H9 (cell line): ENCODE results near the gene GADD45GIP1. TPM values are rescaled to one million over a fixed set of nuclear protein-coding genes. Genes with fewer than 3 reads are reported as not detected.
"Not testable (repeated sequence)": the region's sequence is repeated elsewhere in the genome, so short reads cannot be mapped to it uniquely, and the experiment has no call there.

Source experiments
- DNase-seq: peaks from one replicate; pipeline ENCODE4 v3.0.0-alpha.2; 2017
- H2AFZ ChIP-seq: one replicate; pipeline ENCODE4 v1.6.1; 2013; ENCODE audit warnings: mild to moderate bottlenecking, low read length, control low read depth, moderate library complexity
- H2AK5ac ChIP-seq: 2 replicates; pipeline ENCODE4 v1.6.1; 2013; ENCODE audit warnings: low read length, control low read depth, mixed read lengths; ENCODE audit not compliant: insufficient read length
- H2BK120ac ChIP-seq: one replicate; pipeline ENCODE4 v1.6.1; 2013; ENCODE audit warnings: low read depth, mild to moderate bottlenecking, low read length, control low read depth, inconsistent platforms; ENCODE audit not compliant: poor library complexity, severe bottlenecking
- H2BK12ac ChIP-seq: 2 replicates; pipeline ENCODE4 v1.6.1; 2013; ENCODE audit warnings: low read length, control low read depth, mixed read lengths, low read depth; ENCODE audit not compliant: insufficient read length
- H2BK15ac ChIP-seq: 2 replicates; pipeline ENCODE4 v1.6.1; 2013; ENCODE audit warnings: low read depth, low read length, control low read depth
- H2BK20ac ChIP-seq: one replicate; pipeline ENCODE4 v1.6.1; 2013; ENCODE audit warnings: low read depth, mild to moderate bottlenecking, low read length, control low read depth, inconsistent platforms; ENCODE audit not compliant: poor library complexity, severe bottlenecking
- H2BK5ac ChIP-seq: 2 replicates; pipeline ENCODE4 v1.6.1; 2013; ENCODE audit warnings: low read length, control low read depth, mixed read lengths; ENCODE audit not compliant: insufficient read length
- H3K14ac ChIP-seq: 2 replicates; pipeline ENCODE4 v1.6.1; 2013; ENCODE audit warnings: low read length, control low read depth; ENCODE audit not compliant: insufficient read depth
- H3K18ac ChIP-seq: 2 replicates; pipeline ENCODE4 v1.6.1; 2013; ENCODE audit warnings: low read depth, mild to moderate bottlenecking, mixed read lengths, low read length, control low read depth; ENCODE audit not compliant: insufficient read length
- H3K23ac ChIP-seq: 2 replicates; pipeline ENCODE4 v1.6.1; 2013; ENCODE audit warnings: low read length, control low read depth, mixed read lengths, low read depth; ENCODE audit not compliant: insufficient read length
- H3K23me2 ChIP-seq: 2 replicates; pipeline ENCODE4 v1.6.1; 2013; ENCODE audit warnings: low read depth, mild to moderate bottlenecking, mixed read lengths, low read length, control low read depth; ENCODE audit not compliant: insufficient read length, poor library complexity, severe bottlenecking
- H3K27ac ChIP-seq: 2 replicates; pipeline ENCODE4 v1.5.1; 2013; ENCODE audit warnings: low read length, control low read depth, mixed read lengths, low read depth; ENCODE audit not compliant: insufficient read length
- H3K27me3 ChIP-seq: 2 replicates; pipeline ENCODE4 v1.6.1; 2013; ENCODE audit warnings: low read length, control low read depth, inconsistent platforms; ENCODE audit not compliant: insufficient read depth
- H3K4ac ChIP-seq: 2 replicates; pipeline ENCODE4 v1.6.1; 2013; ENCODE audit warnings: low read depth, mild to moderate bottlenecking, control low read depth, inconsistent platforms, low read length, moderate library complexity
- H3K4me1 ChIP-seq: 2 replicates; pipeline ENCODE4 v1.6.1; 2013; ENCODE audit warnings: low read length, control low read depth, inconsistent platforms; ENCODE audit not compliant: insufficient read depth
- H3K4me2 ChIP-seq: 2 replicates; pipeline ENCODE4 v1.6.1; 2013; ENCODE audit warnings: low read length, control low read depth, mixed read lengths; ENCODE audit not compliant: insufficient read length, insufficient read depth
- H3K56ac ChIP-seq: 2 replicates; pipeline ENCODE4 v1.6.1; 2013; ENCODE audit warnings: low read depth, mild to moderate bottlenecking, mixed read lengths, low read length, control low read depth; ENCODE audit not compliant: insufficient read length
- H3K79me1 ChIP-seq: 2 replicates; pipeline ENCODE4 v1.6.1; 2013; ENCODE audit warnings: low read depth, mild to moderate bottlenecking, moderate library complexity, low read length, control low read depth, inconsistent platforms; ENCODE audit not compliant: insufficient read depth, poor library complexity, severe bottlenecking
- H3K79me2 ChIP-seq: 2 replicates; pipeline ENCODE4 v1.6.1; 2013; ENCODE audit warnings: low read length, control low read depth, inconsistent platforms; ENCODE audit not compliant: insufficient read depth
- H3K9ac ChIP-seq: 2 replicates; pipeline ENCODE4 v1.6.1; 2013; ENCODE audit warnings: low read length, control low read depth, mixed read lengths; ENCODE audit not compliant: insufficient read length; ENCODE audit errors: extremely low read depth
- H3K9me3 ChIP-seq: one replicate; pipeline ENCODE4 v1.6.1; 2013; ENCODE audit warnings: low read depth, low read length, inconsistent platforms; ENCODE audit not compliant: control insufficient read depth
- H3T11ph ChIP-seq: one replicate; pipeline ENCODE4 v1.6.1; 2013; ENCODE audit warnings: mild to moderate bottlenecking, low read length, control low read depth, inconsistent platforms
- H4K20me1 ChIP-seq: one replicate; pipeline ENCODE4 v1.6.1; 2013; ENCODE audit not compliant: control insufficient read depth, insufficient read length, insufficient read depth
- H4K5ac ChIP-seq: 2 replicates; pipeline ENCODE4 v1.6.1; 2013; ENCODE audit warnings: low read depth, mild to moderate bottlenecking, mixed read lengths, low read length, control low read depth; ENCODE audit not compliant: insufficient read length
- H4K8ac ChIP-seq: replicated peaks from 2 replicates; pipeline ENCODE4 v1.6.1; 2013; ENCODE audit warnings: low read length, control low read depth, mixed read lengths, low read depth; ENCODE audit not compliant: insufficient read length
- H4K91ac ChIP-seq: 2 replicates; pipeline ENCODE4 v1.6.1; 2013; ENCODE audit warnings: low read depth, mild to moderate bottlenecking, moderate library complexity, mixed read lengths, low read length, control low read depth; ENCODE audit not compliant: insufficient read length
- H3K27ac Mint-ChIP-seq, 3 experiments: 2 replicates in 2 of 3; 3 replicates in 1 of 3; pipeline ENCODE4 v1.8.0; 2020 to 2021; ENCODE audit warnings: mixed read lengths in 3 of 3, mild to moderate bottlenecking in 1 of 3, moderate library complexity in 1 of 3
- H3K27me3 Mint-ChIP-seq: 2 replicates; pipeline ENCODE4 v1.8.0; 2021; ENCODE audit warnings: low read depth, mild to moderate bottlenecking, moderate library complexity, mixed read lengths
- H3K36me3 Mint-ChIP-seq, 3 experiments: 2 replicates in 2 of 3; 3 replicates in 1 of 3; pipeline ENCODE4 v1.8.0; 2020 to 2021; ENCODE audit warnings: low read depth in 3 of 3, mixed read lengths in 3 of 3; ENCODE audit not compliant: insufficient read depth in 1 of 3
- H3K4me1 Mint-ChIP-seq, 2 experiments: 2 replicates each; pipeline ENCODE4 v1.8.0; 2020; ENCODE audit warnings: mixed read lengths in 2 of 2
- H3K4me3 Mint-ChIP-seq, 2 experiments: 2 replicates in 1 of 2; 3 replicates in 1 of 2; pipeline ENCODE4 v1.8.0; 2020 to 2021; ENCODE audit warnings: mild to moderate bottlenecking in 2 of 2, mixed read lengths in 2 of 2, moderate library complexity in 1 of 2
- H3K9me3 Mint-ChIP-seq, 2 experiments: 2 replicates in 1 of 2; 3 replicates in 1 of 2; pipeline ENCODE4 v1.8.0; 2020; ENCODE audit warnings: mild to moderate bottlenecking in 2 of 2, mixed read lengths in 2 of 2, moderate library complexity in 1 of 2
- WGBS: extraction: QIAGEN DNeasy Blood & Tissue Kit; methylation state at CpG from one replicate; pipeline ENCODE4 v1.1.7; 2013; ENCODE audit warnings: missing lambda C conversion rate, low lambda C conversion rate, mixed read lengths; ENCODE audit not compliant: insufficient read length; ENCODE audit errors: extremely low coverage; 5-methylcytosine and 5-hydroxymethylcytosine counted together
- total RNA-seq: library from RNA; stranded (reverse); gene quantifications from 2 replicates; pipeline ENCODE4 v1.2.1, GENCODE V29; 2021
- TF ChIP-seq, protein P1 (sequence below): fragments of 200-600 bp; sonication (generic); conservative IDR thresholded peaks from 3 replicates; pipeline ENCODE4 v1.8.0; 2021; ENCODE audit warnings: antibody characterized with exemption, mild to moderate bottlenecking

GADD45GIP1 gene
- total RNA-seq, 1 experiment from 2014 or later = 44.5 TPM

DNA sequence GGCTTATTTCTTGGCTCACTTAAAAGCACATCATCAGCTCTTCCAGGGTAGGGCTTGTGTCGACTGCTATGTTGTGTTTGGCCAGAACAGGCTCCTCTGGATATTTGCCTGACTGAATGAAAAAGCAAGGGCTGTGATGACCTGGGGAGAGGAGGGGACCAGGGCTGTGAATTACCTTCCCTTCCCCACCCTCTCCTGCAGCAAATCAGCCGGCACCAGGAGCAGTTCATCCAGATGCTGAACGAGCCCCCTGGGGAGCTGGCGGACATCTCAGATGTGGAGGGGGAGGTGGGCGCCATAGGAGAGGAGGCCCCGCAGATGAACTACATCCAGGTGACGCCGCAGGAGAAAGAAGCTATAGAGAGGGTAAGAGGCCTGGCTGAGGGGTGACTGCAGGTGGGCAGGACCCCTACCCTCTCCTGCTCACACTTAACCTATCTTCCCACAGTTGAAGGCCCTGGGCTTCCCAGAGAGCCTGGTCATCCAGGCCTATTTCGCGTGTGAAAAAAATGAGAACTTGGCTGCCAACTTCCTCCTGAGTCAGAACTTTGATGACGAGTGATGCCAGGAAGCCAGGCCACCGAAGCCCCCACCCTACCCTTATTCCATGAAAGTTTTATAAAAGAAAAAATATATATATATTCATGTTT is 4.4 kb downstream of the GADD45GIP1 start:
- Histone ChIP-seq H3K79me2 (peaks cover 7% of the 10 kb centered on the region; the same call in 1 of the 2 replicates), H3K4me2 (no peak overlapping the region), H3K14ac (no peak overlapping the region), H2BK20ac (no peak overlapping the region), H4K5ac (no peak overlapping the region), H3K23ac (no peak overlapping the region), H4K8ac (no peak overlapping the region), H3K9me3 (no peaks in the 10 kb centered on the region), H3K23me2 (peaks cover 3% of the 10 kb centered on the region), H3K27me3 (no peaks in the 10 kb centered on the region), H4K20me1 (no peaks in the 10 kb centered on the region), H2AK5ac (no peak overlapping the region), H2BK120ac (no peak overlapping the region), H3K18ac (no peak overlapping the region), H3K79me1 (peaks cover 5% of the 10 kb centered on the region), H2BK5ac (no peak overlapping the region), H2BK12ac (no peak overlapping the region), H4K91ac (no peak overlapping the region), H2BK15ac (no peak overlapping the region), H2AFZ (no peak overlapping the region), H3T11ph (no peak overlapping the region), H3K4me1 (no peaks in the 10 kb centered on the region; the same call in 1 of the 2 replicates), H3K4ac (no peak overlapping the region), H3K56ac (no peak overlapping the region), H3K27ac (no peak overlapping the region), H3K9ac (no peak overlapping the region)
- no CpG with 5 or more reads among the region's 12 CpGs for WGBS
- DNase-seq = no peak
- no peak overlapping the region; a peak in 1 of 5 replicates for H3K4me3 Mint-ChIP-seq
- no peaks in the 10 kb centered on the region for H3K27me3 Mint-ChIP-seq
- H3K27ac Mint-ChIP-seq = peak overlapping the region; percentile 19 to 85 (median 57); a peak in 5 of 7 replicates
- peaks cover 47 to 79% (median 73%) of the 10 kb centered on the region in 3 experiments for H3K36me3 Mint-ChIP-seq
- TF ChIP-seq, protein P1, sequence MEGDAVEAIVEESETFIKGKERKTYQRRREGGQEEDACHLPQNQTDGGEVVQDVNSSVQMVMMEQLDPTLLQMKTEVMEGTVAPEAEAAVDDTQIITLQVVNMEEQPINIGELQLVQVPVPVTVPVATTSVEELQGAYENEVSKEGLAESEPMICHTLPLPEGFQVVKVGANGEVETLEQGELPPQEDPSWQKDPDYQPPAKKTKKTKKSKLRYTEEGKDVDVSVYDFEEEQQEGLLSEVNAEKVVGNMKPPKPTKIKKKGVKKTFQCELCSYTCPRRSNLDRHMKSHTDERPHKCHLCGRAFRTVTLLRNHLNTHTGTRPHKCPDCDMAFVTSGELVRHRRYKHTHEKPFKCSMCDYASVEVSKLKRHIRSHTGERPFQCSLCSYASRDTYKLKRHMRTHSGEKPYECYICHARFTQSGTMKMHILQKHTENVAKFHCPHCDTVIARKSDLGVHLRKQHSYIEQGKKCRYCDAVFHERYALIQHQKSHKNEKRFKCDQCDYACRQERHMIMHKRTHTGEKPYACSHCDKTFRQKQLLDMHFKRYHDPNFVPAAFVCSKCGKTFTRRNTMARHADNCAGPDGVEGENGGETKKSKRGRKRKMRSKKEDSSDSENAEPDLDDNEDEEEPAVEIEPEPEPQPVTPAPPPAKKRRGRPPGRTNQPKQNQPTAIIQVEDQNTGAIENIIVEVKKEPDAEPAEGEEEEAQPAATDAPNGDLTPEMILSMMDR = no peak
- H3K9me3 Mint-ChIP-seq = no peaks in the 10 kb centered on the region; a peak in 1 of 5 replicates
- peaks cover 24 to 41% of the 10 kb centered on the region in 2 experiments for H3K4me1 Mint-ChIP-seq

DNA sequence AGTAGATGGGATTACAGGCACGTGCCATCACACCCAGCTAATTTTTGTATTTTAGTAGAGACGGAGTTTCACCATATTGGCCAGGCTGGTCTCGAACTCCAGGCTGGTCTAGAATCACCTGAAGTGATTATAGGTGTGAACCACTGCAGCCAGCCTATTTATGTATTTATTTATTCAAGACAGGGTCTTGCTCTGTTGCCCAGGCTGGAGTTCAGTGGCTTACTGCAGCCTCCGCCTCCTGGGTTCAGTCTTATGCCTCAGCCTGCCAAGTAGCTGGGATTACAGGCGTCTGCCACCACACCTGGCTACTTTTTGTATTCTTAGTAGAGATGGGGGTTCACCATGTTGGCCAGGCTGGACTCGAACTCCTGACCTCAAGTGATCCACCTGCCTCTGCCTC is 5.0 kb downstream of the GADD45GIP1 start:
- H3K4me1 ChIP-seq, H3K23me2 ChIP-seq, H4K91ac ChIP-seq, H3K9me3 Mint-ChIP-seq, H3K27me3 ChIP-seq, H3K4me2 ChIP-seq, H3K79me1 ChIP-seq, H2BK15ac ChIP-seq, H2BK20ac ChIP-seq, H3K27me3 Mint-ChIP-seq, H3K4ac ChIP-seq, H3K18ac ChIP-seq, H3T11ph ChIP-seq, H3K79me2 ChIP-seq, DNase-seq, H2BK12ac ChIP-seq, H4K5ac ChIP-seq, H3K9ac ChIP-seq, H2AK5ac ChIP-seq, H2BK120ac ChIP-seq, H3K14ac ChIP-seq, H2BK5ac ChIP-seq, H2AFZ ChIP-seq, H3K23ac ChIP-seq, H4K8ac ChIP-seq, H3K9me3 ChIP-seq, H3K56ac ChIP-seq, H4K20me1 ChIP-seq, H3K27ac ChIP-seq: not testable (repeated sequence)
- peak overlapping the region in 1 of 2 experiments; percentile 38; a peak in 1 of 5 replicates for H3K4me3 Mint-ChIP-seq
- H3K36me3 Mint-ChIP-seq = peaks cover 49 to 80% (median 77%) of the 10 kb centered on the region in 3 experiments
- H3K27ac Mint-ChIP-seq = peak overlapping the region; percentile 23 to 85 (median 77); a peak in 3 of 7 replicates
- H3K4me1 Mint-ChIP-seq = peaks cover 25 to 44% of the 10 kb centered on the region in 2 experiments
- no CpG with 5 or more reads among the region's 6 CpGs for WGBS
